H9 (cell line): ENCODE results near the gene PON2. TPM values are rescaled to one million over a fixed set of nuclear protein-coding genes. Genes with fewer than 3 reads are reported as not detected.
A peak's percentile ranks its signal among the peaks of the same experiment; 100 is the strongest.

Experiments
- DNase-seq: peaks from one replicate; pipeline ENCODE4 v3.0.0-alpha.2; 2017
- H2AFZ ChIP-seq: one replicate; pipeline ENCODE4 v1.6.1; 2013; ENCODE audit warnings: mild to moderate bottlenecking, low read length, control low read depth, moderate library complexity
- H2AK5ac ChIP-seq: 2 replicates; pipeline ENCODE4 v1.6.1; 2013; ENCODE audit warnings: low read length, control low read depth, mixed read lengths; ENCODE audit not compliant: insufficient read length
- H2BK120ac ChIP-seq: one replicate; pipeline ENCODE4 v1.6.1; 2013; ENCODE audit warnings: low read depth, mild to moderate bottlenecking, low read length, control low read depth, inconsistent platforms; ENCODE audit not compliant: poor library complexity, severe bottlenecking
- H2BK12ac ChIP-seq: 2 replicates; pipeline ENCODE4 v1.6.1; 2013; ENCODE audit warnings: low read length, control low read depth, mixed read lengths, low read depth; ENCODE audit not compliant: insufficient read length
- H2BK15ac ChIP-seq: 2 replicates; pipeline ENCODE4 v1.6.1; 2013; ENCODE audit warnings: low read depth, low read length, control low read depth
- H2BK20ac ChIP-seq: one replicate; pipeline ENCODE4 v1.6.1; 2013; ENCODE audit warnings: low read depth, mild to moderate bottlenecking, low read length, control low read depth, inconsistent platforms; ENCODE audit not compliant: poor library complexity, severe bottlenecking
- H2BK5ac ChIP-seq: 2 replicates; pipeline ENCODE4 v1.6.1; 2013; ENCODE audit warnings: low read length, control low read depth, mixed read lengths; ENCODE audit not compliant: insufficient read length
- H3K14ac ChIP-seq: 2 replicates; pipeline ENCODE4 v1.6.1; 2013; ENCODE audit warnings: low read length, control low read depth; ENCODE audit not compliant: insufficient read depth
- H3K18ac ChIP-seq: 2 replicates; pipeline ENCODE4 v1.6.1; 2013; ENCODE audit warnings: low read depth, mild to moderate bottlenecking, mixed read lengths, low read length, control low read depth; ENCODE audit not compliant: insufficient read length
- H3K23ac ChIP-seq: 2 replicates; pipeline ENCODE4 v1.6.1; 2013; ENCODE audit warnings: low read length, control low read depth, mixed read lengths, low read depth; ENCODE audit not compliant: insufficient read length
- H3K23me2 ChIP-seq: 2 replicates; pipeline ENCODE4 v1.6.1; 2013; ENCODE audit warnings: low read depth, mild to moderate bottlenecking, mixed read lengths, low read length, control low read depth; ENCODE audit not compliant: insufficient read length, poor library complexity, severe bottlenecking
- H3K27ac ChIP-seq: 2 replicates; pipeline ENCODE4 v1.5.1; 2013; ENCODE audit warnings: low read length, control low read depth, mixed read lengths, low read depth; ENCODE audit not compliant: insufficient read length
- H3K27me3 ChIP-seq: 2 replicates; pipeline ENCODE4 v1.6.1; 2013; ENCODE audit warnings: low read length, control low read depth, inconsistent platforms; ENCODE audit not compliant: insufficient read depth
- H3K4ac ChIP-seq: 2 replicates; pipeline ENCODE4 v1.6.1; 2013; ENCODE audit warnings: low read depth, mild to moderate bottlenecking, control low read depth, inconsistent platforms, low read length, moderate library complexity
- H3K4me1 ChIP-seq: 2 replicates; pipeline ENCODE4 v1.6.1; 2013; ENCODE audit warnings: low read length, control low read depth, inconsistent platforms; ENCODE audit not compliant: insufficient read depth
- H3K4me2 ChIP-seq: 2 replicates; pipeline ENCODE4 v1.6.1; 2013; ENCODE audit warnings: low read length, control low read depth, mixed read lengths; ENCODE audit not compliant: insufficient read length, insufficient read depth
- H3K56ac ChIP-seq: 2 replicates; pipeline ENCODE4 v1.6.1; 2013; ENCODE audit warnings: low read depth, mild to moderate bottlenecking, mixed read lengths, low read length, control low read depth; ENCODE audit not compliant: insufficient read length
- H3K79me1 ChIP-seq: 2 replicates; pipeline ENCODE4 v1.6.1; 2013; ENCODE audit warnings: low read depth, mild to moderate bottlenecking, moderate library complexity, low read length, control low read depth, inconsistent platforms; ENCODE audit not compliant: insufficient read depth, poor library complexity, severe bottlenecking
- H3K79me2 ChIP-seq: 2 replicates; pipeline ENCODE4 v1.6.1; 2013; ENCODE audit warnings: low read length, control low read depth, inconsistent platforms; ENCODE audit not compliant: insufficient read depth
- H3K9ac ChIP-seq: 2 replicates; pipeline ENCODE4 v1.6.1; 2013; ENCODE audit warnings: low read length, control low read depth, mixed read lengths; ENCODE audit not compliant: insufficient read length; ENCODE audit errors: extremely low read depth
- H3K9me3 ChIP-seq: one replicate; pipeline ENCODE4 v1.6.1; 2013; ENCODE audit warnings: low read depth, low read length, inconsistent platforms; ENCODE audit not compliant: control insufficient read depth
- H3T11ph ChIP-seq: one replicate; pipeline ENCODE4 v1.6.1; 2013; ENCODE audit warnings: mild to moderate bottlenecking, low read length, control low read depth, inconsistent platforms
- H4K20me1 ChIP-seq: one replicate; pipeline ENCODE4 v1.6.1; 2013; ENCODE audit not compliant: control insufficient read depth, insufficient read length, insufficient read depth
- H4K5ac ChIP-seq: 2 replicates; pipeline ENCODE4 v1.6.1; 2013; ENCODE audit warnings: low read depth, mild to moderate bottlenecking, mixed read lengths, low read length, control low read depth; ENCODE audit not compliant: insufficient read length
- H4K8ac ChIP-seq: replicated peaks from 2 replicates; pipeline ENCODE4 v1.6.1; 2013; ENCODE audit warnings: low read length, control low read depth, mixed read lengths, low read depth; ENCODE audit not compliant: insufficient read length
- H4K91ac ChIP-seq: 2 replicates; pipeline ENCODE4 v1.6.1; 2013; ENCODE audit warnings: low read depth, mild to moderate bottlenecking, moderate library complexity, mixed read lengths, low read length, control low read depth; ENCODE audit not compliant: insufficient read length
- H3K27ac Mint-ChIP-seq, 3 experiments: 2 replicates in 2 of 3; 3 replicates in 1 of 3; pipeline ENCODE4 v1.8.0; 2020 to 2021; ENCODE audit warnings: mixed read lengths in 3 of 3, mild to moderate bottlenecking in 1 of 3, moderate library complexity in 1 of 3
- H3K27me3 Mint-ChIP-seq: 2 replicates; pipeline ENCODE4 v1.8.0; 2021; ENCODE audit warnings: low read depth, mild to moderate bottlenecking, moderate library complexity, mixed read lengths
- H3K36me3 Mint-ChIP-seq, 3 experiments: 2 replicates in 2 of 3; 3 replicates in 1 of 3; pipeline ENCODE4 v1.8.0; 2020 to 2021; ENCODE audit warnings: low read depth in 3 of 3, mixed read lengths in 3 of 3; ENCODE audit not compliant: insufficient read depth in 1 of 3
- H3K4me1 Mint-ChIP-seq, 2 experiments: 2 replicates each; pipeline ENCODE4 v1.8.0; 2020; ENCODE audit warnings: mixed read lengths in 2 of 2
- H3K4me3 Mint-ChIP-seq, 2 experiments: 2 replicates in 1 of 2; 3 replicates in 1 of 2; pipeline ENCODE4 v1.8.0; 2020 to 2021; ENCODE audit warnings: mild to moderate bottlenecking in 2 of 2, mixed read lengths in 2 of 2, moderate library complexity in 1 of 2
- H3K9me3 Mint-ChIP-seq, 2 experiments: 2 replicates in 1 of 2; 3 replicates in 1 of 2; pipeline ENCODE4 v1.8.0; 2020; ENCODE audit warnings: mild to moderate bottlenecking in 2 of 2, mixed read lengths in 2 of 2, moderate library complexity in 1 of 2
- CTCF ChIP-seq: fragments of 200-600 bp; sonication (generic); conservative IDR thresholded peaks from 3 replicates; pipeline ENCODE4 v1.8.0; 2021; ENCODE audit warnings: antibody characterized with exemption, mild to moderate bottlenecking
- WGBS: extraction: QIAGEN DNeasy Blood & Tissue Kit; methylation state at CpG from one replicate; pipeline ENCODE4 v1.1.7; 2013; ENCODE audit warnings: missing lambda C conversion rate, low lambda C conversion rate, mixed read lengths; ENCODE audit not compliant: insufficient read length; ENCODE audit errors: extremely low coverage; 5-methylcytosine and 5-hydroxymethylcytosine counted together
- total RNA-seq: library from RNA; stranded (reverse); gene quantifications from 2 replicates; pipeline ENCODE4 v1.2.1, GENCODE V29; 2021

PON2 gene
- total RNA-seq, 1 experiment from 2014 or later, result 26.7 TPM

DNA sequence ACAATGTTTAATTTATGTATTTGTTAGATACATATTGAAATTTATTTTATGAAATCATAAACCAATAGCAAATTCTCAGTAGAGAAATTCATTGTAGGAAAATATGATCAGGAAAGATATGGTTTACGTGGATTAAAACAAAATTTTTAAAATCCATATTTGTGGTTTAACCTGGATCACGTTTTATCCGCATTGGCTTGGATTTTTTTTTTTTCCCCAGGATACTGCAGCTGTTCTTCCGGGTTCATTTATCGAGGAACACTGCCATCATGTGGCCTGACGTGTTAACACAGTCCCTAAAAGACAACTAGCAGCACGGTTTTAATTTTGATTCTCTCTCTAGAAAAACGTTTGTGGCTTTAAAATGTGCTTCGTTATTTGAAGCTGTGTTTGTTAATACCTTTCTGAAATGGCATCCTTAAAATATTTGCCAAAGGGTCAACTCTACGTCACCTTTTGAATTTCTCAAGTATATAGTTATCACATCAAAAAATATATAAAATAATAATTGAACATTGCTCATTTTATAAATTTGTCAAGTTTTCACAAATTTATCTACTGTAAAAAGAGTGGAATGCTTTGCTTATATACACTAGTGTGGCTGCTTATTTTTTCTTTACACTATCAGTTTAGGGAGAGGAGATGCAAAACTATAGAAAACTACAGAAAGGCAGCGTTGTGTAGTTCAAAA is 42.2 kb upstream of the PON2 start:
- DNase-seq, result no peak
- H2BK5ac ChIP-seq, result no peak overlapping the region
- H3K4me3 Mint-ChIP-seq, result no peak overlapping the region
- no peak overlapping the region for H3K9ac ChIP-seq
- no peak overlapping the region for H4K5ac ChIP-seq
- H3K9me3 ChIP-seq, result no peaks in the 10 kb centered on the region
- H3K56ac ChIP-seq, result no peak overlapping the region
- no peak overlapping the region for H2BK12ac ChIP-seq
- H3K14ac ChIP-seq, result no peak overlapping the region
- WGBS, result no CpG with 5 or more reads among the region's 11 CpGs
- H4K8ac ChIP-seq, result no peak overlapping the region
- H3K79me1 ChIP-seq, result no peaks in the 10 kb centered on the region
- H3K9me3 Mint-ChIP-seq, result no peaks in the 10 kb centered on the region
- H2BK120ac ChIP-seq, result no peak overlapping the region
- no peak overlapping the region for H3K23ac ChIP-seq
- no peaks in the 10 kb centered on the region for H3K23me2 ChIP-seq
- H2BK15ac ChIP-seq, result no peak overlapping the region
- H3K4me1 Mint-ChIP-seq, result peaks cover 13 to 18% of the 10 kb centered on the region in 2 experiments
- H2AFZ ChIP-seq, result no peak overlapping the region
- H3K79me2 ChIP-seq, result no peaks in the 10 kb centered on the region
- H3K36me3 Mint-ChIP-seq, result no peaks in the 10 kb centered on the region
- H3K4me1 ChIP-seq, result no peaks in the 10 kb centered on the region
- H3K27ac Mint-ChIP-seq, result no peak overlapping the region
- H3K27ac ChIP-seq, result no peak overlapping the region
- H3K27me3 Mint-ChIP-seq, result no peaks in the 10 kb centered on the region
- H3K4ac ChIP-seq, result no peak overlapping the region
- H2BK20ac ChIP-seq, result no peak overlapping the region
- H3K4me2 ChIP-seq, result no peak overlapping the region
- TF ChIP-seq CTCF, result peak; percentile 88
- H3K27me3 ChIP-seq, result no peaks in the 10 kb centered on the region
- no peak overlapping the region for H3K18ac ChIP-seq
- H4K20me1 ChIP-seq, result no peaks in the 10 kb centered on the region
- no peak overlapping the region for H4K91ac ChIP-seq
- H3T11ph ChIP-seq, result no peak overlapping the region
- H2AK5ac ChIP-seq, result no peak overlapping the region
